H1 (cell line): ENCODE data around the gene NEMF. TPM values are rescaled to one million over a fixed set of nuclear protein-coding genes. Genes with fewer than 3 reads are reported as not detected.
"Not testable (repeated sequence)": the region's sequence is repeated elsewhere in the genome, so short reads cannot be mapped to it uniquely, and the experiment has no call there.

Experiments used
- CTCF ChIA-PET: fragments of 300-600 bp; sonication (Branson Sonifier 250); formaldehyde crosslinking; loops from one replicate; lab custom pipeline; 2021; ENCODE audit not compliant: partially characterized antibody; lab: Charles Lee
- POLR2A ChIA-PET: fragments of 300-600 bp; sonication (Branson Sonifier 250); formaldehyde crosslinking; loops from one replicate; lab custom pipeline; 2021; ENCODE audit warnings: inconsistent platforms; ENCODE audit not compliant: partially characterized antibody; lab: Charles Lee
- DNase-seq, 2 experiments: peaks; one replicate each; pipeline versions ENCODE4 v3.0.0 to v3.0.0-alpha.2; 2010 to 2022; ENCODE audit warnings: low spot score in 2 of 2, low read depth in 1 of 2, mixed read lengths in 1 of 2
- FAIRE-seq: peaks from 2 replicates; lab custom pipeline; 2011; peaks lifted over from hg19 to GRCh38; lab: Jason Lieb, UNC
- H2AFZ ChIP-seq: 2 replicates; pipeline ENCODE4 v1.8.1; 2012; ENCODE audit warnings: low read length, inconsistent platforms
- H2AK5ac ChIP-seq: 2 replicates; pipeline ENCODE4 v1.6.1; 2013; ENCODE audit warnings: low read depth, low read length
- H2BK120ac ChIP-seq: replicated peaks from 2 replicates; pipeline ENCODE3; 2013; ENCODE audit warnings: low read depth, low read length, inconsistent platforms
- H2BK12ac ChIP-seq: 2 replicates; pipeline ENCODE4 v1.6.1; 2013; ENCODE audit warnings: low read depth, low read length
- H2BK15ac ChIP-seq: 2 replicates; pipeline ENCODE4 v1.6.1; 2013; ENCODE audit warnings: low read length
- H2BK20ac ChIP-seq: 2 replicates; pipeline ENCODE4 v1.6.1; 2013; ENCODE audit warnings: low read length
- H2BK5ac ChIP-seq: 2 replicates; pipeline ENCODE4 v1.6.1; 2013; ENCODE audit warnings: low read depth, low read length
- H3K14ac ChIP-seq: 2 replicates; pipeline ENCODE4 v1.6.1; 2013; ENCODE audit warnings: inconsistent platforms; ENCODE audit not compliant: insufficient read length
- H3K18ac ChIP-seq: 2 replicates; pipeline ENCODE4 v1.6.1; 2013; ENCODE audit warnings: low read length; ENCODE audit errors: extremely low read depth
- H3K23ac ChIP-seq: 2 replicates; pipeline ENCODE4 v1.6.1; 2013; ENCODE audit warnings: inconsistent platforms; ENCODE audit not compliant: insufficient read length
- H3K23me2 ChIP-seq: 2 replicates; pipeline ENCODE4 v1.6.1; 2013; ENCODE audit warnings: low read depth, low read length
- H3K27ac ChIP-seq: 2 replicates; pipeline ENCODE4 v1.6.1; 2011; ENCODE audit warnings: low read depth, low read length, inconsistent platforms
- H3K27me3 ChIP-seq, 4 experiments: replicated peaks in 1 of 4; 1 replicate in 1 of 4; 2 replicates in 3 of 4; pipeline versions ENCODE4 v1.6.1 to v1.8.1; 2011 to 2013; ENCODE audit warnings: low read length in 3 of 4, mild to moderate bottlenecking in 3 of 4, inconsistent platforms in 2 of 4, mixed read lengths in 2 of 4, moderate library complexity in 1 of 4; ENCODE audit not compliant: control insufficient read depth in 3 of 4, insufficient read depth in 3 of 4; ENCODE audit errors: extremely low read depth in 1 of 4
- H3K36me3 ChIP-seq, 4 experiments: 2 replicates each; pipeline versions ENCODE4 v1.6.1 to v1.8.1; 2011 to 2013; ENCODE audit warnings: mild to moderate bottlenecking in 4 of 4, low read length in 3 of 4, moderate library complexity in 2 of 4, control low read depth in 1 of 4, inconsistent platforms in 1 of 4; ENCODE audit not compliant: insufficient read depth in 4 of 4, control insufficient read depth in 2 of 4
- H3K4ac ChIP-seq: replicated peaks from 2 replicates; pipeline ENCODE3; 2013; ENCODE audit warnings: low read length, low read depth, mixed read lengths, inconsistent platforms; ENCODE audit not compliant: insufficient read length
- H3K4me1 ChIP-seq, 4 experiments: replicated peaks in 1 of 4; 1 replicate in 1 of 4; 2 replicates in 3 of 4; pipeline versions ENCODE4 v1.6.1 to v1.8.1; 2011 to 2013; ENCODE audit warnings: low read length in 3 of 4, inconsistent platforms in 2 of 4, mixed read lengths in 1 of 4; ENCODE audit not compliant: insufficient read depth in 4 of 4, control insufficient read depth in 3 of 4
- H3K4me2 ChIP-seq, 2 experiments: 2 replicates each; pipeline versions ENCODE4 v1.6.1 to v1.8.1; 2011 to 2013; ENCODE audit warnings: low read depth in 2 of 2, low read length in 2 of 2, control low read depth in 1 of 2, inconsistent platforms in 1 of 2, mild to moderate bottlenecking in 1 of 2; ENCODE audit not compliant: insufficient read depth in 1 of 2
- H3K4me3 ChIP-seq, 4 experiments: fragments of 200-600, 300-600 bp in 1 of 4; sonication (generic), shearing (Covaris generic), sonication (Bioruptor Twin) in 1 of 4; 2 replicates each; pipeline versions ENCODE4 v1.5.1 to v1.8.1; 2011 to 2016; ENCODE audit warnings: low read length in 4 of 4, low read depth in 3 of 4, control low read depth in 2 of 4, inconsistent platforms in 2 of 4, mild to moderate bottlenecking in 2 of 4, mixed read lengths in 1 of 4, moderate library complexity in 1 of 4; ENCODE audit not compliant: insufficient read depth in 2 of 4; ENCODE audit errors: extremely low read depth in 1 of 4
- H3K56ac ChIP-seq: replicated peaks from 2 replicates; pipeline ENCODE3; 2013; ENCODE audit warnings: low read depth, mild to moderate bottlenecking, mixed read lengths, low read length, inconsistent platforms; ENCODE audit not compliant: insufficient read length
- H3K79me1 ChIP-seq: 2 replicates; pipeline ENCODE4 v1.6.1; 2013; ENCODE audit warnings: low read depth, low read length, control low read depth
- H3K79me2 ChIP-seq, 2 experiments: 2 replicates each; pipeline versions ENCODE4 v1.6.1 to v1.8.1; 2012 to 2013; ENCODE audit warnings: low read length in 2 of 2, mild to moderate bottlenecking in 2 of 2, inconsistent platforms in 1 of 2; ENCODE audit not compliant: insufficient read depth in 2 of 2, control insufficient read depth in 1 of 2
- H3K9ac ChIP-seq, 4 experiments: replicated peaks in 1 of 4; 1 replicate in 1 of 4; 2 replicates in 3 of 4; pipeline versions ENCODE4 v1.6.1 to v1.8.1; 2011 to 2013; ENCODE audit warnings: low read depth in 3 of 4, low read length in 3 of 4, control low read depth in 2 of 4, mild to moderate bottlenecking in 2 of 4, moderate library complexity in 2 of 4, inconsistent platforms in 1 of 4; ENCODE audit errors: extremely low read depth in 1 of 4
- H3K9me3 ChIP-seq, 2 experiments: 2 replicates each; pipeline versions ENCODE4 v1.6.1 to v1.8.1; 2012 to 2013; ENCODE audit warnings: mild to moderate bottlenecking in 2 of 2, moderate library complexity in 2 of 2, control low read depth in 1 of 2, inconsistent platforms in 1 of 2, low read depth in 1 of 2, low read length in 1 of 2, mixed read lengths in 1 of 2; ENCODE audit not compliant: insufficient read depth in 2 of 2
- H4K20me1 ChIP-seq, 2 experiments: replicated peaks in 1 of 2; 2 replicates each; pipeline versions ENCODE3 to v1.8.1; 2011 to 2013; ENCODE audit warnings: inconsistent platforms in 2 of 2, low read length in 2 of 2, mild to moderate bottlenecking in 1 of 2; ENCODE audit not compliant: insufficient read depth in 2 of 2, control insufficient read depth in 1 of 2
- H4K5ac ChIP-seq: 2 replicates; pipeline ENCODE4 v1.6.1; 2013; ENCODE audit warnings: low read length, low read depth, mixed read lengths, inconsistent platforms; ENCODE audit not compliant: insufficient read length
- H4K8ac ChIP-seq: 2 replicates; pipeline ENCODE4 v1.8.0; 2013; ENCODE audit warnings: mild to moderate bottlenecking, moderate library complexity, low read length, inconsistent platforms; ENCODE audit not compliant: insufficient read depth; ENCODE audit errors: extremely low read depth
- H4K91ac ChIP-seq: replicated peaks from 2 replicates; pipeline ENCODE3; 2013; ENCODE audit warnings: low read length, mixed read lengths, inconsistent platforms; ENCODE audit not compliant: insufficient read length
- WGBS, 2 experiments: shearing (Covaris generic) in 1 of 2; methylation state at CpG; one replicate each; pipeline versions ENCODE4 v1.1.6 to v1.1.7; 2013 to 2015; ENCODE audit warnings: low lambda C conversion rate in 2 of 2, mixed read lengths in 2 of 2, inconsistent platforms in 1 of 2, low coverage in 1 of 2, missing lambda C conversion rate in 1 of 2; ENCODE audit not compliant: insufficient replicate concordance in 2 of 2, insufficient coverage in 1 of 2, insufficient read length in 1 of 2; ENCODE audit errors: extremely low coverage in 1 of 2, missing lambda C conversion rate in 1 of 2; 5-methylcytosine and 5-hydroxymethylcytosine counted together
- polyA plus RNA-seq, 7 experiments: library from polyadenylated mRNA; depleted of rRNA in 3 of 7; stranded (reverse) in 5 of 7; unstranded in 2 of 7; fragments of >200 nt in 5 of 7; fragments of 200-250 nt in 2 of 7; gene quantifications; 1 replicate in 5 of 7; 2 replicates in 1 of 7; 4 replicates in 1 of 7; pipeline versions ENCODE4 v1.2.1 to v1.2.3, GENCODE V29; 2011 to 2013; ENCODE audit warnings: missing spikeins in 2 of 7, mixed read lengths in 2 of 7
- total RNA-seq: library from RNA; stranded (reverse); fragmentation: NEBNext Ultra II Directional; extraction: Animal tissue kit (Norgen Biotek cat#: 25700); gene quantifications from 2 replicates; pipeline ENCODE4 v1.2.1, GENCODE V29; 2021

Gene NEMF
- total and polyA plus RNA-seq, 2 of the 8 experiments (the other 6 are each of a cell fraction or from before 2014, with no cell fraction given): 8.3 to 45.5 TPM

DNA sequence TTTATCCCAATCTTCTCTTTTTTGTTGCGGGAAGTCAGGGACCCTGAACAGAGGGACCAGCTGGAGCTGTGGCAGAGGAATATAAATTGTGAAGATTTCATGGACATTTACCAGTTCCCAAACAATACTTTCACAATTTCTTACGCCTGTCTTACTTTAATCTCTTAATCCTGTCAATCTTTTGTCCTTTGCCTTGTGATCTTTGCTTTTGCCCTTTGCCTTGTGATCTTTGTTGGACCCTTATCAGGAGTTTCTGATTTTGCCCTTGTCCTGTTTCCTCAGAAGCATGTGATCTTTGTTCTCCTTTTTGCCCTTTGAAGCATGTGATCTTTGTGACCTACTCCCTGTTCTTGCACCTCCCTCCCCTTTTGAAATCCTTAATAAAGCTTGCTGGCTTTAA is 36.5 kb downstream of the NEMF start:
- FAIRE-seq, H3K9ac ChIP-seq, H2BK12ac ChIP-seq, H3K23me2 ChIP-seq, H3K79me2 ChIP-seq, H4K5ac ChIP-seq, H2AFZ ChIP-seq, H3K79me1 ChIP-seq, H3K23ac ChIP-seq, H2BK120ac ChIP-seq, H2AK5ac ChIP-seq, H3K4me3 ChIP-seq, H3K4ac ChIP-seq, H4K8ac ChIP-seq, H4K20me1 ChIP-seq, H2BK15ac ChIP-seq, DNase-seq, H3K27me3 ChIP-seq, H3K27ac ChIP-seq, H2BK5ac ChIP-seq, H3K18ac ChIP-seq, H3K14ac ChIP-seq, H3K9me3 ChIP-seq, H3K56ac ChIP-seq, H3K4me1 ChIP-seq, H2BK20ac ChIP-seq, H4K91ac ChIP-seq, H3K4me2 ChIP-seq: not testable (repeated sequence)
- POLR2A ChIA-PET: interaction anchor here (1.6 kb wide), 1 partner anchor 10 kb away, joined by 9 read pairs; no protein-coding TSS in a partner anchor
- H3K36me3 ChIP-seq: peaks cover 12 to 63% (median 40%) of the 10 kb centered on the region in 4 experiments
- CTCF ChIA-PET: interaction anchor here (0.9 to 2.8 kb wide), 2 partner anchors 29 to 37 kb away, joined by 3 to 14 read pairs; partner anchors contain the start of gene NEMF
- 94% methylated on average over 2 of the region's 2 CpGs; no CpG with 5 or more reads in 1 of the 2 experiments for WGBS, 2 experiments
